D721Med (cell line): ENCODE measurements around the gene CDH13.

Source experiments
- DNase-seq: peaks from one replicate; pipeline ENCODE4 v3.0.0; 2011; ENCODE audit warnings: low spot score; ENCODE audit not compliant: insufficient read length
- FAIRE-seq: peaks from 2 replicates; lab custom pipeline; 2011; peaks lifted over from hg19 to GRCh38; lab: Jason Lieb, UNC
- TF ChIP-seq, protein P1 (sequence below): IDR thresholded peaks from 2 replicates; pipeline ENCODE4 v1.5.1; 2012; ENCODE audit warnings: mild to moderate bottlenecking, control low read depth; ENCODE audit not compliant: insufficient read depth; ENCODE audit errors: missing control alignments

The CDH13 gene

DNA sequence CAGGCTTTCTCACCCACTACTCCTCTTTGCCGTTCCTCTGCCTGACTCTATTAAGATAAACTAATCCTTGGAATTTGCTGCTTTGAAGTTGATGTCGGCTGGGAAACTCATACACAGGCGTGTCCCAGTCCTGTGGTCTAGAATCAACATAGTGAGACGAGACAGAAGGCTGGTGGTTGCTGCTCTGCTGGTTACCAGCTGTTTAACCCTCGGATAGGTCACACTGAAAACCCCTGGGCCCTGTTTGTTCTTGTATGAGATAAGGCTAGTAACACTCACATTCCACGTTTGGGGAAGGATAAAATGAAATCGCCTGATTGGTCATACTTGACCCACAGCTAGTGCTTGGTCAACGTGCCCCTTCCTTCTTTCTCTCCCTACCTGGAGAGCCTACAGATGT, 517.0 kb downstream of the CDH13 start:
- TF ChIP-seq, protein P1, sequence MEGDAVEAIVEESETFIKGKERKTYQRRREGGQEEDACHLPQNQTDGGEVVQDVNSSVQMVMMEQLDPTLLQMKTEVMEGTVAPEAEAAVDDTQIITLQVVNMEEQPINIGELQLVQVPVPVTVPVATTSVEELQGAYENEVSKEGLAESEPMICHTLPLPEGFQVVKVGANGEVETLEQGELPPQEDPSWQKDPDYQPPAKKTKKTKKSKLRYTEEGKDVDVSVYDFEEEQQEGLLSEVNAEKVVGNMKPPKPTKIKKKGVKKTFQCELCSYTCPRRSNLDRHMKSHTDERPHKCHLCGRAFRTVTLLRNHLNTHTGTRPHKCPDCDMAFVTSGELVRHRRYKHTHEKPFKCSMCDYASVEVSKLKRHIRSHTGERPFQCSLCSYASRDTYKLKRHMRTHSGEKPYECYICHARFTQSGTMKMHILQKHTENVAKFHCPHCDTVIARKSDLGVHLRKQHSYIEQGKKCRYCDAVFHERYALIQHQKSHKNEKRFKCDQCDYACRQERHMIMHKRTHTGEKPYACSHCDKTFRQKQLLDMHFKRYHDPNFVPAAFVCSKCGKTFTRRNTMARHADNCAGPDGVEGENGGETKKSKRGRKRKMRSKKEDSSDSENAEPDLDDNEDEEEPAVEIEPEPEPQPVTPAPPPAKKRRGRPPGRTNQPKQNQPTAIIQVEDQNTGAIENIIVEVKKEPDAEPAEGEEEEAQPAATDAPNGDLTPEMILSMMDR, result no peak
- FAIRE-seq, result no peak
- no peak for DNase-seq

- no peak for DNase-seq
- FAIRE-seq, result no peak
- TF ChIP-seq, protein P1, result no peak
Measured at GRCh38 chr16:83145297-83145696, 518.5 kb downstream of the CDH13 start.

- TF ChIP-seq, protein P1, result no peak
- DNase-seq, result no peak
- FAIRE-seq, result no peak
Measured at GRCh38 chr16:83147244-83147643, 520.5 kb downstream of the CDH13 start.

- TF ChIP-seq, protein P1, result no peak
- FAIRE-seq (no peak), DNase-seq (no peak)
Measured at GRCh38 chr16:83158320-83158957, 531.7 kb downstream of the CDH13 start.

DNA sequence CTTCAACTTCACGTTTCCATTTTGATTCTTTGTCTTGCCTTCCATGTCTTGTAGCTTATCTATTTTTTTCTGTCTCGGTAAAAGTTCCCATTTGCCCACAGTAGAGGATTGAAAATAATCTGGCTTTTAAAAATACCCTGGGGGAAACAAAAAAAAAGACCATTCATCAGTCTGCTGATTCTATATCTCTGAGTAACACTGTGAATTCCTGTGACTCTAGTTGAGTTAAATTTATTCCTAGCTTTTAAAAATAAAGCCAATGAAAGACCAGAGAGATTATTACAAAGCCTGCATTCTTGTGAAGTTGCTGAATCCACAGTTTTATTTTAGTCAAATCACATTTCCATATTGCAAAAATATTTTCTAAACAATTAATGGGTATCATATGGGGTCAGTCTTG, 532.3 kb downstream of the CDH13 start:
- TF ChIP-seq, protein P1, result no peak
- FAIRE-seq (no peak), DNase-seq (no peak)

DNA sequence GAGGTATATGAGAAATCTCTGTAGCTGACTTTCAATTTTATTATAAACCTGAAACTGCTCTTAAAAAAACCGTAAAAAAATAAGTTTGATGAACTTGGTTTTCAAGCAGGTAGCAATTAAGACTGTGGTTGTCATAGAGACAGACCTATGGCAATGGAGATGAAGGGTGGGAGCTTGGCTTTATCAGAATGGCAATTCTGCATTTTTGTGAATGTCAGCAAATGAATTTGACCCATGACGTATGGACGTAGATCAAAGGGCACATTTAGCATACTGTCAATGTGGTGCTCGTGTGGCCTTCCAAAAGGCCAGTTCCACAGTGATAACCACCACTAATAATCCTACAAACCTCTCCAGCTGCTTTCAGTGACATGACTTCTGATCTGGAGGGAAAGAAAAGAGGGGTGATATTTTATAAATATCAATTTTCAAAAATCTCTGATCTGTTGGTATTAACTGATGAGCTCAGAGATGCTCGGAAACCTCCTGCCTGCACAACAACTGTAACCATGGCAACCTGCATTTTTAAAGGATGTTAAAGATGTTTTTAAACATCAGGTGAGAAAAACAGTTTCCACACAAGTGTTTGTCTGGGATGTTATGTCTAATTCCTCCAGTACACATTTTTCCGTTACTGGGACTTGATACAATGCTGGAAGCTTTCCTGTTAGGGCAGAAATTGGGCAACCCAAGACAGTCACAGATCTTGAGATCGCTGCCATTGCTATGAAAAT, 533.7 kb downstream of the CDH13 start:
- FAIRE-seq (no peak), DNase-seq (no peak)
- TF ChIP-seq, protein P1, result no peak

GRCh38 chr16:83162791-83163190, 536.0 kb downstream of the CDH13 start:
- FAIRE-seq (no peak), DNase-seq (no peak)
- TF ChIP-seq, protein P1, result no peak
